ENCODE data around the gene MAP4K3.
"Not testable (repeated sequence)": the region's sequence is repeated elsewhere in the genome, so short reads cannot be mapped to it uniquely, and the experiment has no call there.

The MAP4K3 gene

GRCh38 chr2:39368376-39368775, 68.7 kb downstream of the MAP4K3 start:
- no peak for DNase-seq

- DNase-seq, result no peak
Measured at GRCh38 chr2:39362595-39362994, 74.5 kb downstream of the MAP4K3 start.

GRCh38 chr2:39361511-39361910, 75.6 kb downstream of the MAP4K3 start:
- no peak for DNase-seq

GRCh38 chr2:39360342-39360741, 76.7 kb downstream of the MAP4K3 start:
- not testable (repeated sequence) for DNase-seq

GRCh38 chr2:39359453-39360038, 77.5 kb downstream of the MAP4K3 start:
- no peak for DNase-seq

- no peak for DNase-seq
Measured at GRCh38 chr2:39356922-39357639, 80.0 kb downstream of the MAP4K3 start.

GRCh38 chr2:39350658-39351057, 86.4 kb downstream of the MAP4K3 start:
- no peak for DNase-seq

GRCh38 chr2:39338502-39338901, 98.6 kb downstream of the MAP4K3 start:
- DNase-seq, result no peak

- DNase-seq, result no peak
Measured at GRCh38 chr2:39335930-39336329, 101.2 kb downstream of the MAP4K3 start.

- no peak for DNase-seq
Measured at GRCh38 chr2:39334978-39335377, 102.1 kb downstream of the MAP4K3 start.

- no peak for DNase-seq
Measured at GRCh38 chr2:39334529-39334928, 102.6 kb downstream of the MAP4K3 start.

GRCh38 chr2:39326644-39327043, 110.4 kb downstream of the MAP4K3 start:
- no peak for DNase-seq

- DNase-seq, result no peak
Measured at GRCh38 chr2:39325966-39326365, 111.1 kb downstream of the MAP4K3 start.

- DNase-seq, result not testable (repeated sequence)
Measured at GRCh38 chr2:39321056-39322035, 115.7 kb downstream of the MAP4K3 start.

GRCh38 chr2:39320162-39320561, 116.9 kb downstream of the MAP4K3 start:
- no peak for DNase-seq

GRCh38 chr2:39313575-39313974, 123.5 kb downstream of the MAP4K3 start:
- no peak for DNase-seq

GRCh38 chr2:39311469-39311868, 125.6 kb downstream of the MAP4K3 start:
- no peak for DNase-seq

- DNase-seq, result no peak
Measured at GRCh38 chr2:39308778-39309177, 128.3 kb downstream of the MAP4K3 start.

GRCh38 chr2:39306626-39307025, 130.5 kb downstream of the MAP4K3 start:
- no peak for DNase-seq

GRCh38 chr2:39304729-39305128, 132.4 kb downstream of the MAP4K3 start:
- no peak for DNase-seq

- no peak for DNase-seq
Measured at GRCh38 chr2:39304200-39304599, 132.9 kb downstream of the MAP4K3 start.

GRCh38 chr2:39301352-39301751, 135.7 kb downstream of the MAP4K3 start:
- DNase-seq, result no peak

All from NCI-H187 (cell line).